HG02981 (cell line): ENCODE results near the gene NKAIN2.
"Not testable (repeated sequence)": the region's sequence is repeated elsewhere in the genome, so short reads cannot be mapped to it uniquely, and the experiment has no call there.

Experiments
- ATAC-seq: cut with Tn5 transposase; IDR thresholded peaks from one replicate; pipeline ENCODE4 v1.9.1; 2021; ENCODE audit warnings: mild to moderate bottlenecking, moderate library complexity; ENCODE audit not compliant: unreplicated experiment

Gene NKAIN2

DNA sequence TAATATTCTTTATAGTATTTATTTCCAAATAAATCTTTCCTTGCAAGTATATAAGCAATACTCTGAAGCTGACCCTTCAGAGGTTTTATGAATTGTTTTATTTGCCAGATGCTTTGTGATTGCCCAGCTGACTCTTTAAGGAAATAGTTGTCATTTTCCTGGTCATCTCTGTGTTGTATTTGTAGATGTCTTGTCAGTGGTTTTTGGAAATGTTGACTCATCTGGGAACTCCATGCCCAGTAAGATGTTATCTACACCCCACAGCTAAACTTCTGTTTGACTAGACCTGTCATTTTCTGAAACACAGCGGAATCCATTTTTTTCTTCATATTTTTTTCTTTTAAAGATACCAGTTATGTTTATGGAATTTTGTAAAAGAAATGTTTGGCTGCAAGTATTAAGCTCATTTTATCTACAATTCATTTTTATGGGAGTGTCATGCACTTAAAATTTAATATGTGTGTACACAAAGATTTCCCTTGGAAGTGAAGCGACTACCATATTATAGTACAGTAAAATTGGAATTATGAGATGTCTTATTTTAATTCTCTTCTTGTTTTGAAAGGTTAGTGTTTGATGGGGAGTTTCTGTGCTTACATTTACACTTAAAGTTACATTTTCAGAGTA lies 491.0 kb downstream of the NKAIN2 start:
- ATAC-seq = no peak

DNA sequence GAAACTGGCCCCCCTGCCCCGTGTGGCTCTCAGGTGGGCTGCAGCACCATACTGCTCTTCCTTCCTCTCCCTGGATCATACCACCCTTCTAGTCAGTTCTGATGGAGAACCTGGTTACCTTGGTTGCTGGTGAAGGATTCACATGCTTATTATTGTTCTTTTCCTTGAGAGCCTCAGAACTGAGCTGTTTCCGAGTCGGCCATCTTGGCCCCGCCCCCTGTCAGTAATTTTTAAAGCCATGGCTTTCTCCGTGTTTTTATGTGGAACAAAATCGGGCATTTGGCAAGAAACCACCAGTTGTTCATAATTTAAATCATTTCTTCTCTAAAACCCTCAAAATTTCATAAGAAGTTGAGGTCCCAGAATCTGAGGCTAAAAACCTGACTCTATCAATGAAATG lies 493.8 kb downstream of the NKAIN2 start:
- no peak for ATAC-seq

DNA sequence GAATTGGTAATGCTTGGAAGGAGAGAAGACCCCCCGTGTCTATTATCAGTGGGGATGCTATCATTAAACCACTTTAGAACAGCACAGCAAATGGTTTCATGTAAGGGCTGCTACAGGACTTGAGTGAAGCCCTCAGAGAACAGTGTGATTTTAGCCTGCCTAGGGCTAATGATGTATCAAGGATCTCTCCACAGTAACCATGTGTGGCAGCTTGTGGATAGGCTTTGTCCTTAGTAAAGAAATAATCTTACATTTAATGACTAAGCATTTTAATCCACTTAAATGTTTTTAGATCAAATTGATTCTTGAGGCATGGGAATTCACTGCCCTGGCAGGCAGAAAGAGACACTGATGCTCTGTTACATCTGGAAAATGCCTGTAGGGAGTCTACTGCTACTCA lies 495.1 kb downstream of the NKAIN2 start:
- no peak for ATAC-seq

DNA sequence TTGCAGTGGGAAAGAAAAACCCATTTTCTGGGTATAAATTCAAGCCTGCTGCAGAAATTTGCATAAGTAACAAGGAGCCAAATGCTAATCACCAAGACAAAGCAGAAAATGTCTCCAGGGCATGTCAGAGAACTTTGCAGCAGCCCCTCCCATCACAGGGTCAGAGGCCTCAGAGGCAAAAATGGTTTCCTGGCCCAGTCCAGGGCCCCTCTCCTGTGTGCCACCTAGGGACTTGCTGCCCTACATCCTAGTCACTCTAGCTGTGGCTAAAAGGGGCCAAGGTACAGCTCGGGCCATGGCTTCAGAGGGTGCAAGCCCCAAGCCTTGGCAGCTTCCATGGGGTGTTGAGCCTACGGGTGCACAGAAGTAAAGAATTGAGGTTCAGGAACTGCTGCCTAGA lies 497.2 kb downstream of the NKAIN2 start:
- ATAC-seq = not testable (repeated sequence)

DNA sequence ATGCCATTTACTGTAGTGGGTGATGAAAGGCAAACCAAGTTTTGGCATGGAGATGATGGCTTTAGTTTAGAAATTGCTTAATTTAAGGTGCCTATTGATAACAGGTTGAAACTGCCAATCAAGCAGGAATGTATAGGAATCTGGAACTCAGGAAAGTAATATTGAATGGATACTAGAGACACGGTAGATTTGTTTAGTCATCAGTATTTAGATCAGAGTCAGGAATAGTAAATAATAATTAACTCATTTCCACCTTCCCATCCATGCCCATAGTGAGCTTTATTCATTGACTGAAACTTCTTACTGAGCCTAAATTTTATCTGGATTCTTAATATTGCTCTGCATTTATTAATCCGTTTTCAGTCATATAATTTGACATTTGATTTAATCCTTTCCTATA lies 500.3 kb downstream of the NKAIN2 start:
- no peak for ATAC-seq

DNA sequence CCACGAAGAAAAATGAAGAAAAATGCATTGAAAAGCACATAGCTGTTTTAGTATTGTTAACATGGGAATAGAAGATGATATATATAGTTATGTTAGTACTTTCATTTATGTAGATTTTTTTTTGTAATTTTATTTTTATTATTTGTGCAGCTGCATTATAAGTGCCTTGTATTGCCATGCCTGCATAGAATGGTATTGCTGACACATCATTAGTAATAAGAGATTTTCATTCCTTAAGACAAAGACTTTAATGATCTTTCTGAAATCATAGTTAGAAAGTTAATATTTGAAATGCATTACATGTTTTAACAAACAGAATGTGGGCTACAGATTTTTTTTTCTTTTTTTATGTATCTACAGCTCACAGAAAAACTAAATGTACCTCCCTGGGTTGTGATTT lies 506.5 kb downstream of the NKAIN2 start:
- no peak for ATAC-seq

DNA sequence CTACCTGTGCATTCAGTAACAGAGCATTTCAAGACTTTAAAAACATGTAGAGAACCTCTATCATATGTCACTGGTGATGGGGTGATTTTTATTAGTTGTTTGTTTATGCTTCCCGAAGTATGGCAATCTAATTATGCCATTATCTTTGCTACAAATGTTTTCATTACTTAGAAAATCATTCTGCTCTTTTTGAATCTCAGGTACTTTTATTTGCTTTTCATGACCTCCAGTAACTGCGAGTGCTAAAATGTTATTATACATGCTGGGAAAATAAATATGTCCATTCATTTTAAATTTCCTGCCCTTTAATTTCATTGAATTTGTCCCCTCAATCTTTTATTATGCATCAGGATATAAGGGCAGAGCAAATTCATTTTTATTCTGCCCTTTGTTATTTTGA lies 515.7 kb downstream of the NKAIN2 start:
- ATAC-seq = no peak

DNA sequence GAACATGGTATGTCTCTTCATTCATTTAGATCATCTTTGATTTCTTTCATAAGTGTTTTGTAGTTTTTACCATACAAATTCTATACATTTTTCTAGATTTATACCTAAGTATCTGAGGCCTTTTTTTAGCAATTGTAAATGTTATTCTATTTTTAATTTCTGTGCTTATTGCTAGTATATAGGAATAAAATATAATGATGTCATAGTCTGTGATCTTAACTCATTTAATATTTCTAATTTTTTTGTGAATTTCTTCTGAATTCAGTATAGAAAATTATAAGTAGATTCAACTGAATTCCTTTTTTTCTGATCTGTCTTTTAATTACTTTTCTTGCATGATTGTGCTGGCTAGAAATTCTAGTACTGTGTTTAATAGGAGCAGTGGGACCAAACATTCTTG lies 520.6 kb downstream of the NKAIN2 start:
- no peak for ATAC-seq

DNA sequence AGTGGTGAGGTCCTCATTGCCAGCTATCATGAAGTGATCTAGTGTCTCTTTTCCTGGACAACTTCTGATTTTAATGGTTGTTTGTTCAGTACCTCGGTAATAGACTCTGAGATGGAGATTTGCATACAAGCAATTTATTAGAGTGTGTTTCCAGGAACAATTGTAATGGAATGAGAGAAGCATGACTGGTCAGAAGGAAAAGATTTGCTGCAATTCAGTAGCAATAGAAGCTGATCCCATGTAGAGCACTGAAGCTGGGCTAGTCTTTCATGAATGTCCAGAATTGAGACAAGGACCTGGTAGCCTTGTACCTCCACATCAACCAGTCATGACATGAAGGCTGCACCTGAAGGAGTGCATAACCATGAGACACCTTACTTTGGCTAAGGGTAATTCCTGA lies 526.5 kb downstream of the NKAIN2 start:
- no peak for ATAC-seq

DNA sequence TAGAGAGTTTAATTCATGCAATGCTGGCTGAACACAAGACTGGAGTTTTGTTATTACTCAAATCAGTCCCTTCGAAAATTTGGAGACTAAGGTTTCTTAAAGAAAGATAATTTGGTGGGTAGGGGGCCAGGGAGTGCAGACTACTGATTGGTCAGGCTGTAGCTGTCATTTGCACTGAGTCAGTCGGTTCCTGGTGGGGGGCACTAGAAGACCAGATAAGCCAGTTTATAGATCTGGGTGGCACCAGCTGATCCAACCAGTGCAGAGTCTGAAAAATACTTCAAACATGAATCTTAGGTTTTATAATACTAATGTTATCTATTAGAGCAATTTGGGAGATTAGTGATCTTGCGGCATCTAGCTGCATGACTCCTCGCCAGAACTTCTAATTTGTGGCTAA lies 530.7 kb downstream of the NKAIN2 start:
- ATAC-seq = no peak

DNA sequence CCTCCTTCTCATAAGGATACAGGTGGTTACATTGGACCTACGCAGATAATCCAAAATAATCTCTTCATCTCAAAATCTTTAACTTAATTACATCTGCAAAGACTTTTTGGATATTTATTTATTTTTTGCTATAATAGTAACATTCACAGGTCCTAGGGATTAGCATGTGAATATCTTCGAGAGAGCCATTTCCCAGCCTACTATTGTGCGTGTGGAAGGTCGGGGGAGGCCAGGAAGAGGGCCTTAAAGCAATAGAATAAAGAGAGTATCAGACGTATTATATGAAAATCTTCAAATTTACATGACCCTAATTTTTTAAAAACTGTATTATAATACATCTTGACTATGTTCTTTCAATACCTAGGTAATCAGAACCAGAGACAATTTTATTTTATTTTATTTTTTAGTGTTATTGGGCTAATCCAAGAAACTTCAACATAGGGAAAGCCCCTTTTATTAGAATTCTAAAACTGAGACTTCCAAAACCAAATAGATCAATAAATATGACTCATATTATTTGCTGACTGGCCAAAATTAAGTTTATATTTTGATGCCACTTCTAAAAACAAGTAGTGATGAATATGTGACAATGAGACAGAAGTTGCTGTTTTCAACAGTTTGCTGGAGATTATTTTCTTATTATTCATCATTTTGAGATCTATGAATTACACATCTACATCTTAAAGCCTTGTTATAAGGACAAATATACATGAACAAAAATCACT lies 536.1 kb downstream of the NKAIN2 start:
- ATAC-seq = no peak

DNA sequence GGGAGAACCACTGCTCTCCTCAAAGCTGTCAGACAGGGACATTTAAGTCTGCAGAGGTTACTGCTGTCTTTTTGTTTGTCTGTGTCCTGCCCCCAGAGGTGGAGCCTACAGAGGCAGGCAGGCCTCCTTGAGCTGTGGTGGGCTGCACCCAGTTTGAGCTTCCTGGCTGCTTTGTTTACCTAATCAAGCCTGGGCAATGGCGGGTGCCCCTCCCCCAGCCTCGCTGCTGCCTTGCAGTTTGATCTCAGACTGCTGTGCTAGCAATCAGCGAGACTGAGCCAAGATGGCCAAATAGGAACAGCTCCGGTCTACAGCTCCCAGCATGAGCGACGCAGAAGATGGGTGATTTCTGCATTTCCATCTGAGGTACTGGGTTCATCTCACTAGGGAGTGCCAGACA lies 544.7 kb downstream of the NKAIN2 start:
- ATAC-seq = not testable (repeated sequence)

DNA sequence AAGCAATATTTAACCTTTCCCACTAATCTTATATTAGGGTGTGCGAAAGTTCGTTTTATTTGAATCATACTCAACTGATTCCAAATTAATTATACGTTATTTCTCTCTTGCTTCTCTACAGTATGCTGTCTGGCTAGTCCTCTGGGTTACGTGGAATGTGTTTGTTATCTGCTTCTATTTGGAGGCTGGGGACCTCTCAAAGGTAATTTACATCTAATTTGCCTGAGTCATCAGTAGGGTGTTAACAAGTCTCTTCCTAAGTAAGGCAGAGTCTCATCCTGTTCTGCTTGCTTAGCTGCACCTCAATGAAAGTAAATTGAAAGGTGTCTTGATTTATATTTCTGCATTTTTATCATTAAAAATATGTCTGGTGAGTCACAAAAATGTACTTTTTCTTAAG lies 551.5 kb downstream of the NKAIN2 start:
- ATAC-seq = no peak

DNA sequence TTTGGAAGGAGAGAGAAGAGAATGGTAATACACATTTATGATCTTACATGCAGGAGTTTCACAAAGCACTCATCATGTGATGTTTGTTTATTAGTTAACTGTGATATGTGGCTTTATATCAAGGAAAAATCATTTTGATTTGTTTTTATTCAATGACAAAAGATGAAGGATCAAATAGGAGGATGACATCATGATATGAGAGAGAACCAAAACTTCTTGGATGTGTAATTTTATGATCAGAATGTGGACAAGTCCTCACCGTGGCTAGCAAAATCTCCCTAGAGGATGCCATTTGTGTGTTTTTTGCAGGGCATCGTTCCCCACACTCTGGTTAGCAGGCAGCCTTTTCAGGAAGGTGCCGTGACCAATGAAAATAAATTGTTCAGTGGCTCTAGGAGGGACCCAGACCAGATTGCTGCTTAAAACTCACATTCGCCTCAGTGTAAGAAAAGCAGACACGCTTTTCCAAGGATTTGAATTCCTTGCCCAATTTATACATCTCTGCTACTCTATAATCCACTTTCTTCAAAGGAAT lies 552.7 kb downstream of the NKAIN2 start:
- no peak for ATAC-seq

DNA sequence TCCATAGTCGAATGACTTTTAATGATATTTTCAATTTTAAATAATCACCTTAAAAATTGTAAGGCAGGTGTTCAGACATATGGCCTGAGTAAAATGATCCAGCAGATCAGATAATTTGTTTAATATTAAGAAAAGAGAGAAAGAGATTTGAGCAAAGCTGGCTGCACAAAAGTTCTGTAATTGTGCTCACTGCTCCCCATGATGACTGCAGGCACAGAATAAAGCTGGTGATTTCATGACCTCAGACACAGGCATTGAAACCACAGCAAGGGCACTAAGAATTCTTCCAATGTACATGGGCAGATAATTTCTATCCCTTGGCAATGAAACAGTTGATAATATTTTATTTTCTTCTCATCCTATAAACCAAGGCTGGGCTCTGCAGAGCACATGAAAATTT lies 553.1 kb downstream of the NKAIN2 start:
- no peak for ATAC-seq

DNA sequence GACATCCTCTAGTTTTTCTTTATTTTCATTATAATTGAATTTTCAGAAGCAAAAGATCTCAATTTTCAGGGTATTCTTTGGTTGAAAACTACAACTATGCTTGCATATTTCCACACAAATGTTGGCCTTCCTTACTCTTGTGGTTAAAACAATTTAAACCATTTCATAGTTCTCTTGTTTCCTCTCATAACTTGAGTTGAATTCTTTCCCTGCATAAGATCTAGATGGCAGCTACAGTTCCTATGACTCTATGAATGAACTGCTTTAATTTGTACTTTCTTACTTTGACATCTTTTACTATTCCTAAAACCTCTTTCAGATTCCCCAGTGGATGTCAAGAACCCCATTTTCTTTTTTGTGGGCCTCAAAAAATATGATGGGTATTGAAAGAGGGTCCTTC lies 564.5 kb downstream of the NKAIN2 start:
- no peak for ATAC-seq

DNA sequence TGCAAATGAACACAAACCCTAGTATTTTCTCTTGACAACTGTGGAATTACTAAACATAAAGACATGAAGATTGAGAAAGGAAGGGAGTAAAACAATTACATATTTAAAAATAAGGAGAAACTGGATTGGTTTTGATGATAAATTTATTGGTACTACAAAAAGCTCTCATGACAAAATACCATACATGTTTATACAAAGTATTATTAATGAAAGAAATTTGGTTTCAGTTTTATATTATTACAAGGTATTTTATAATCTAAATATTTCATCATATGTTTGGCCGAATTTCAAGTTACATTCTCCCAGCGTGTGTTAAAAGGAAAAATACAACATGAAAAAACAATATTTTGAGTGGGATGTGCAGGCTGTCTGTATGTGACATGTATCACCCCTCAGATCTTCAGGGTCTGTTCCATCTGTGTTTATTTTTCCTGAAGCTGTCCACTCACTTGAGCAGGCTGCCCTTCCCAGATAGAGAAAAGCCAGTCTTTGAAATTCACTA lies 568.4 kb downstream of the NKAIN2 start:
- no peak for ATAC-seq

DNA sequence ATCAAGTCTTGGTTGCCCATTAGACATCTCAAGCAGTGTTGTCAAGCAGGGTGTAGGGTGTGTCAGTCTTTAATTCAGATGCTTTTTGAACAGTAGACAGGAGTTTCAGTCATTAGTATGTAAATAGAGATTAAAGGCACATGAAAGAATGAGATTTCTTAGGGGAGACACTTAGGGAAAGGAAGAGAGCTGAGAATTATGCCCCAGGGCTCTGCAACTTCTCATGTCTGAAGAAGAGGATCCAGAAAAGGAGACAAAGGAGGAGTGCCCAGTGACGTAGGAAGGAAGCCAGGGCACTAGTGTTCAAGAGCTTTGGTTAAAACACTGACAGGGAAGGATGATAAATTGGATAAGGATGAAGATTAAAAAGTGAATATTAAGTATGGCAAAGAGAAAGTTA lies 569.7 kb downstream of the NKAIN2 start:
- ATAC-seq = no peak

DNA sequence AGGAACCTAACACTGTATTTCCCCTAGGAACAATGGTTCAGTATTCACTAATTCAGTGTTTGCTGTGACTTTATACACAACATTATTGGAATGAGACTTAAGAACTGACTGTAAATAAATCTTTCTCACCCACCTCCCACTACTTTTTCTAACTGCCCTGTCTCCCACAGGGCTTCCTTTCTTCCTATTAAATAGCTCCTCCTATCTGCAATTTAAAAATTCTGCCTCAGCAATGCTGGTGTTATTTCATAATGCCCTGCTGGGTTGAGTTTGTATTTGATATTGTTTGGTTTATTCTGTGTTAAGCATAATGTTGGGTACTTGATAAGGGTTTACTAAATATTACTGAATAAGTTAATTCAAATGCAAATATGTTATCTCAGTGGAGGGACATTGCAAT lies 585.5 kb downstream of the NKAIN2 start:
- ATAC-seq = no peak

DNA sequence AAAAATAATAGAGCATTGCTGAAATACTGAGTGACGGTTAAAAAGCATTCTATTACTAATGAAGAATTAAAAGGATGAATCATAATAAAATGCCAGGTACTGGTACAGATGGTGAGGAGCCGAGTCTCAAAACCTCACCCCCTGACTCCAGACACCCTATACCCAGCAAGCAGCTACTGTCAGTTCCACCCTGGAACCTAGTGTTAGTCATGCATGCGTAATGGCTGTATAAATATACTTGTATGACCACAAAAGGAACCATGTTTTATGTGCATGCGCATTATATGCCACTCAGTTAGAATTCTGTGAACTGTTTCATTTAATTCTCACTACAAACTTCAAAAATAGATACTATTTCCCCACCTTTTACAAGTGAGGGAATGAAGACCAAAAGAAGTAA lies 589.9 kb downstream of the NKAIN2 start:
- ATAC-seq = no peak

DNA sequence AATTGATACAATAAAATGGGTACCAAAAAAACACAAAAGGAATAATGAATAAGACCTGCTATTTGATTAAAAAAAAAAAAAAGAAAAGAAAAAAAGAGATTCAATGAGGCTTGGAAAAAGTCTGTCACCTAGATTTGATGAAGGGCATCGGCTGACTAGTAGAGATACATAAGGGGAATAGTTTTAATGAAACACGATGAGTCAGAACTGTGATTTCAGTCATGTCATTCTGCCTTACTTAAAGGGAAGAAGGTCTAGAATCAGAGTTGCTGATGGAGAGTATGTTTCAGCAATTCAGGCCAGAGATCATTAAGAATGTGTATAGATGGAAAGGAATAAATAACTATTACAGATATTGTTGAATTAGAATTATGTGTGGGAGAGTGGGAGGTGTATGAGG lies 592.7 kb downstream of the NKAIN2 start:
- ATAC-seq = no peak

DNA sequence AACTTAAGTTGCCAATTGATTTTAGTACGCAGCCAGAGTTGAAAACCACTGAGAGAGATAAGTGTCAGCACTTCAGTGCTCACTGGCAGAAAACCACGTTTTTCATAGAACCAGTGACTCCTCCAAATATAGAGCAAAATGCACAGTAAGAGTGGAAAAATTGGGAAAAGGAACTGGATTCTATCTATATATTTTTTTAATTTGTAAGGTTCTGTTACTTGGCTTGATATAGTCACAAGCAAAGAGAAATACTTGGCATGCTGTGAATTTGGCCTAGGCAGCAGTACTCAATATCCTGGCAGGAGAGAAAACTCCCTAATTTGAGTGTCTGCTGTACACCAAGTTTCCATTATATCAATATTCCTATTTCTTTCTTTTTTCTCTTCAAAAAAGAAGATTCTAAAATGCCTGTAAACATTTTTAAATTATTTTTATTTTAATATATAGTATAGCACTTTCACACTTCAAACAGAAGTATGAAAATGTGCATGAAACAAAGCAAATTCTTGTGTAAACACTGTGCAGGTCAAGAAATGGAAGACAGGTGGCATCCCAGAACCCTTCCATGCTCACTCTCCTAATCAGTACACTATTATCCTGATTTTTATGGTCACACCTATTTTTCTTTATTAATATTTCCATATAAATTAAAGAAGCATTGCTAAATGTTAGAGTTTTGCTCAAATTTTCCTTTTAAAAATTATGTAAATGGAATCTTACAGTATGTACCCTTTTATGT lies 596.8 kb downstream of the NKAIN2 start:
- no peak for ATAC-seq
